HepG2 (cell line): ENCODE data around the gene COQ6. TPM values are rescaled to one million over a fixed set of nuclear protein-coding genes. Genes with fewer than 3 reads are reported as not detected.

Experiments used
- CAMTA2 ChIP-seq: sonication (generic); formaldehyde crosslinking; IDR thresholded peaks from 2 replicates; pipeline ENCODE4 v1.4.0; 2020; ENCODE audit warnings: mild to moderate bottlenecking, missing genetic modification reagents, borderline replicate concordance
- CEBPG ChIP-seq: IDR thresholded peaks from 2 replicates; pipeline ENCODE4 v1.6.1; 2016
- CREB1 ChIP-seq, 2 experiments: fragments of 450-650 bp in 1 of 2; IDR thresholded peaks; 2 replicates each; pipeline ENCODE4 v1.6.1; 2016 to 2017; ENCODE audit warnings: control low read depth in 1 of 2, mild to moderate bottlenecking in 1 of 2, missing compliant biosample characterization in 1 of 2, missing genetic modification characterization in 1 of 2
- ETV5 ChIP-seq: IDR thresholded peaks from 2 replicates; pipeline ENCODE4 v1.6.1; 2018; ENCODE audit warnings: missing biosample characterization, missing genetic modification reagents, inconsistent platforms, borderline replicate concordance
- GATAD1 ChIP-seq: IDR thresholded peaks from 2 replicates; pipeline ENCODE4 v1.6.1; 2016; ENCODE audit warnings: missing genetic modification reagents, missing compliant biosample characterization
- MZF1 ChIP-seq: sonication (generic); formaldehyde crosslinking; IDR thresholded peaks from 2 replicates; pipeline ENCODE4 v1.8.1; 2023; ENCODE audit warnings: mild to moderate bottlenecking, missing genetic modification reagents, borderline replicate concordance
- PITX1 ChIP-seq: sonication (generic); formaldehyde crosslinking; IDR thresholded peaks from 2 replicates; pipeline ENCODE4 v1.5.1; 2020; ENCODE audit warnings: mild to moderate bottlenecking, missing genetic modification reagents
- RFX1 ChIP-seq: fragments of 450-650 bp; IDR thresholded peaks from 2 replicates; pipeline ENCODE4 v1.6.1; 2017
- SP5 ChIP-seq: IDR thresholded peaks from 2 replicates; pipeline ENCODE4 v1.6.1; 2016; ENCODE audit warnings: low read depth, borderline replicate concordance
- SSRP1 ChIP-seq: IDR thresholded peaks from 2 replicates; pipeline ENCODE4 v1.6.1; 2016; ENCODE audit warnings: control low read depth
- TARDBP ChIP-seq: sonication (generic); formaldehyde crosslinking; IDR thresholded peaks from 2 replicates; pipeline ENCODE4 v1.8.0; 2022; ENCODE audit warnings: mild to moderate bottlenecking, missing genetic modification reagents
- TBX3 ChIP-seq: fragments of 450-650 bp; IDR thresholded peaks from 2 replicates; pipeline ENCODE4 v1.6.1; 2017; ENCODE audit warnings: antibody characterized with exemption, mild to moderate bottlenecking, inconsistent platforms, borderline replicate concordance
- TRAFD1 ChIP-seq: sonication (generic); formaldehyde crosslinking; IDR thresholded peaks from 2 replicates; pipeline ENCODE4 v1.5.1; 2020; ENCODE audit warnings: missing genetic modification reagents, mild to moderate bottlenecking, borderline replicate concordance
- ZBTB26 ChIP-seq: IDR thresholded peaks from 2 replicates; pipeline ENCODE4 v1.6.1; 2016; ENCODE audit warnings: missing compliant biosample characterization, missing genetic modification reagents, borderline replicate concordance
- ZNF724P ChIP-seq: sonication (generic); formaldehyde crosslinking; IDR thresholded peaks from 2 replicates; pipeline ENCODE4 v1.8.0; 2022; ENCODE audit warnings: missing genetic modification reagents, borderline replicate concordance
- ZSCAN31 ChIP-seq: sonication (generic); formaldehyde crosslinking; IDR thresholded peaks from 2 replicates; pipeline ENCODE4 v1.5.0; 2020; ENCODE audit warnings: low read depth, mild to moderate bottlenecking, missing genetic modification reagents
- polyA plus RNA-seq, 8 experiments: library from polyadenylated mRNA; depleted of rRNA in 3 of 8; stranded (reverse) in 7 of 8; unstranded in 1 of 8; fragments of >200 nt; fragmentation: Illumina TruSeq in 4 of 8; extraction: Trizol in 4 of 8; gene quantifications; 2 replicates each; pipeline versions ENCODE4 v1.2.1 to v1.2.3, GENCODE V29; 2011 to 2016; ENCODE audit warnings: low read depth in 4 of 8, missing spikeins in 1 of 8, mixed read lengths in 1 of 8; ENCODE audit not compliant: insufficient read depth in 1 of 8
- total RNA-seq, 5 experiments: library from RNA; depleted of rRNA; stranded (reverse); fragments of >200 nt; fragmentation: Illumina TruSeq; extraction: Trizol; gene quantifications; 2 replicates each; pipeline ENCODE4 v1.2.3, GENCODE V29; 2016; ENCODE audit warnings: low read depth in 1 of 5
- TF ChIP-seq, protein P1 (sequence below): sonication (generic); formaldehyde crosslinking; IDR thresholded peaks from 2 replicates; pipeline ENCODE4 v1.4.0; 2020; ENCODE audit warnings: missing genetic modification reagents
- TF ChIP-seq, protein P2 (sequence below): sonication (generic); IDR thresholded peaks from 2 replicates; pipeline ENCODE4 v1.6.1; 2016; ENCODE audit warnings: low read depth, borderline replicate concordance
- TF ChIP-seq, protein P3 (sequence below): sonication (generic); formaldehyde crosslinking; IDR thresholded peaks from 2 replicates; pipeline ENCODE4 v1.8.0; 2022; ENCODE audit warnings: missing genetic modification reagents, mild to moderate bottlenecking, moderate library complexity, borderline replicate concordance

Gene COQ6
- total and polyA plus RNA-seq, 2 of the 13 experiments (the other 11 are each of a cell fraction or from before 2014, with no cell fraction given), result 18.9 to 34.7 TPM

DNA sequence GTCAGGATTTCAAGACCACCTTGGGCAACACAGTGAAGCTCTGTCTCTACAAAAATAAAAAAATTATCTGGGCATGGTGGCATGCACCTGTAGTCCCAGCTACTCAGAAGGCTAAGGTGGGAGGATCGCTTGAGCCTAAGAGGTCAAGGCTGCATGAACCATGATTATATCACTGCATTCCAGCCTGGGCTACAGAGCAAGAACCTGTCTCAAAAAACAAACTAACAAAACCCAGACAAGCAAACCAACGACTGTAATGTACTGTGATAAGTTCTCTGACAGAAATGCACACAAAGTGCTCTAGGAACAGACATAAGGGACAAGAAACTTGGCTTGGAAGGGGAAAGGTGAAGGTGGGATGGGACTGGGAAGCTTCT is 46.6 kb downstream of the COQ6 start (continued):
- TF ChIP-seq, protein P1, sequence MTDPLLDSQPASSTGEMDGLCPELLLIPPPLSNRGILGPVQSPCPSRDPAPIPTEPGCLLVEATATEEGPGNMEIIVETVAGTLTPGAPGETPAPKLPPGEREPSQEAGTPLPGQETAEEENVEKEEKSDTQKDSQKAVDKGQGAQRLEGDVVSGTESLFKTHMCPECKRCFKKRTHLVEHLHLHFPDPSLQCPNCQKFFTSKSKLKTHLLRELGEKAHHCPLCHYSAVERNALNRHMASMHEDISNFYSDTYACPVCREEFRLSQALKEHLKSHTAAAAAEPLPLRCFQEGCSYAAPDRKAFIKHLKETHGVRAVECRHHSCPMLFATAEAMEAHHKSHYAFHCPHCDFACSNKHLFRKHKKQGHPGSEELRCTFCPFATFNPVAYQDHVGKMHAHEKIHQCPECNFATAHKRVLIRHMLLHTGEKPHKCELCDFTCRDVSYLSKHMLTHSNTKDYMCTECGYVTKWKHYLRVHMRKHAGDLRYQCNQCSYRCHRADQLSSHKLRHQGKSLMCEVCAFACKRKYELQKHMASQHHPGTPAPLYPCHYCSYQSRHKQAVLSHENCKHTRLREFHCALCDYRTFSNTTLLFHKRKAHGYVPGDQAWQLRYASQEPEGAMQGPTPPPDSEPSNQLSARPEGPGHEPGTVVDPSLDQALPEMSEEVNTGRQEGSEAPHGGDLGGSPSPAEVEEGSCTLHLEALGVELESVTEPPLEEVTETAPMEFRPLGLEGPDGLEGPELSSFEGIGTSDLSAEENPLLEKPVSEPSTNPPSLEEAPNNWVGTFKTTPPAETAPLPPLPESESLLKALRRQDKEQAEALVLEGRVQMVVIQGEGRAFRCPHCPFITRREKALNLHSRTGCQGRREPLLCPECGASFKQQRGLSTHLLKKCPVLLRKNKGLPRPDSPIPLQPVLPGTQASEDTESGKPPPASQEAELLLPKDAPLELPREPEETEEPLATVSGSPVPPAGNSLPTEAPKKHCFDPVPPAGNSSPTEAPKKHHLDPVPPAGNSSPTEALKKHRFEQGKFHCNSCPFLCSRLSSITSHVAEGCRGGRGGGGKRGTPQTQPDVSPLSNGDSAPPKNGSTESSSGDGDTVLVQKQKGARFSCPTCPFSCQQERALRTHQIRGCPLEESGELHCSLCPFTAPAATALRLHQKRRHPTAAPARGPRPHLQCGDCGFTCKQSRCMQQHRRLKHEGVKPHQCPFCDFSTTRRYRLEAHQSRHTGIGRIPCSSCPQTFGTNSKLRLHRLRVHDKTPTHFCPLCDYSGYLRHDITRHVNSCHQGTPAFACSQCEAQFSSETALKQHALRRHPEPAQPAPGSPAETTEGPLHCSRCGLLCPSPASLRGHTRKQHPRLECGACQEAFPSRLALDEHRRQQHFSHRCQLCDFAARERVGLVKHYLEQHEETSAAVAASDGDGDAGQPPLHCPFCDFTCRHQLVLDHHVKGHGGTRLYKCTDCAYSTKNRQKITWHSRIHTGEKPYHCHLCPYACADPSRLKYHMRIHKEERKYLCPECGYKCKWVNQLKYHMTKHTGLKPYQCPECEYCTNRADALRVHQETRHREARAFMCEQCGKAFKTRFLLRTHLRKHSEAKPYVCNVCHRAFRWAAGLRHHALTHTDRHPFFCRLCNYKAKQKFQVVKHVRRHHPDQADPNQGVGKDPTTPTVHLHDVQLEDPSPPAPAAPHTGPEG (CRISPR knock-in tag), result no peak
- TF ChIP-seq CREB1 (IDR thresholded peaks at IDR 0.05) (no peak), CREB1 (CRISPR knock-in tag; IDR thresholded peaks at IDR 0.05) (peak; percentile 58; the same call in 1 of the 2 replicates), TRAFD1 (CRISPR knock-in tag) (no peak), ZBTB26 (CRISPR knock-in tag) (0 out of 2 replicates have a peak, but pooled peaks have one; percentile 40), RFX1 (no peak), ZSCAN31 (CRISPR knock-in tag) (no peak), ETV5 (CRISPR knock-in tag) (peak; percentile 17; the same call in 1 of the 2 replicates), SSRP1 (CRISPR knock-in tag) (peak; percentile 85; the same call in 1 of the 2 replicates), TBX3 (no peak), GATAD1 (CRISPR knock-in tag) (0 out of 2 replicates have a peak, but pooled peaks have one; percentile 18), SP5 (peak; percentile 89), CAMTA2 (CRISPR knock-in tag) (no peak), CEBPG (CRISPR knock-in tag) (peak; percentile 42; the same call in 1 of the 2 replicates), ZNF724P (CRISPR knock-in tag) (no peak), MZF1 (CRISPR knock-in tag) (no peak), PITX1 (CRISPR knock-in tag) (peak; percentile 72), TARDBP (CRISPR knock-in tag) (peak; percentile 76)
- TF ChIP-seq, protein P2, sequence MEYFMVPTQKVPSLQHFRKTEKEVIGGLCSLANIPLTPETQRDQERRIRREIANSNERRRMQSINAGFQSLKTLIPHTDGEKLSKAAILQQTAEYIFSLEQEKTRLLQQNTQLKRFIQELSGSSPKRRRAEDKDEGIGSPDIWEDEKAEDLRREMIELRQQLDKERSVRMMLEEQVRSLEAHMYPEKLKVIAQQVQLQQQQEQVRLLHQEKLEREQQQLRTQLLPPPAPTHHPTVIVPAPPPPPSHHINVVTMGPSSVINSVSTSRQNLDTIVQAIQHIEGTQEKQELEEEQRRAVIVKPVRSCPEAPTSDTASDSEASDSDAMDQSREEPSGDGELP, result no peak
- TF ChIP-seq, protein P3, sequence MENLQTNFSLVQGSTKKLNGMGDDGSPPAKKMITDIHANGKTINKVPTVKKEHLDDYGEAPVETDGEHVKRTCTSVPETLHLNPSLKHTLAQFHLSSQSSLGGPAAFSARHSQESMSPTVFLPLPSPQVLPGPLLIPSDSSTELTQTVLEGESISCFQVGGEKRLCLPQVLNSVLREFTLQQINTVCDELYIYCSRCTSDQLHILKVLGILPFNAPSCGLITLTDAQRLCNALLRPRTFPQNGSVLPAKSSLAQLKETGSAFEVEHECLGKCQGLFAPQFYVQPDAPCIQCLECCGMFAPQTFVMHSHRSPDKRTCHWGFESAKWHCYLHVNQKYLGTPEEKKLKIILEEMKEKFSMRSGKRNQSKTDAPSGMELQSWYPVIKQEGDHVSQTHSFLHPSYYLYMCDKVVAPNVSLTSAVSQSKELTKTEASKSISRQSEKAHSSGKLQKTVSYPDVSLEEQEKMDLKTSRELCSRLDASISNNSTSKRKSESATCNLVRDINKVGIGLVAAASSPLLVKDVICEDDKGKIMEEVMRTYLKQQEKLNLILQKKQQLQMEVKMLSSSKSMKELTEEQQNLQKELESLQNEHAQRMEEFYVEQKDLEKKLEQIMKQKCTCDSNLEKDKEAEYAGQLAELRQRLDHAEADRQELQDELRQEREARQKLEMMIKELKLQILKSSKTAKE, result peak; percentile 68; the same call in 1 of the 2 replicates
